Liver (tissue), 3 donors: Measurements from ENCODE around the gene PKP3.

Experiments used
- CTCF ChIP-seq: fragments of 150-350 bp; IDR thresholded peaks from 2 replicates; pipeline ENCODE4 v1.5.1; 2017; ENCODE audit warnings: improper control_type of control experiment, low read depth, low read length; ENCODE audit not compliant: missing input control
- EGR1 ChIP-seq, 2 donors: IDR thresholded peaks; 2 replicates each; pipeline ENCODE4 v1.6.1; 2016 to 2018; ENCODE audit warnings: antibody characterized with exemption in 2 of 2, low read depth in 2 of 2
- MAX ChIP-seq: IDR thresholded peaks from 2 replicates; pipeline ENCODE4 v1.6.1; 2016; ENCODE audit warnings: antibody characterized with exemption
- REST ChIP-seq: IDR thresholded peaks from 2 replicates; pipeline ENCODE4 v1.6.1; 2016; ENCODE audit warnings: antibody characterized with exemption, mild to moderate bottlenecking
- SP1 ChIP-seq: IDR thresholded peaks from 2 replicates; pipeline ENCODE4 v1.6.1; 2018; ENCODE audit warnings: antibody characterized with exemption, mild to moderate bottlenecking
- donor health status: healthy.
- donor health status: healthy.

- TF ChIP-seq CTCF (no peak), REST (no peak), SP1 (no peak), MAX (no peak), EGR1 (IDR thresholded peaks at IDR 0.05; ENCODE audit: low read depth in 2 of 2) (no peak)
These were observed 45.5 kb downstream of the PKP3 start for GRCh38 chr11:439315-440064.
